HepG2 (cell line): ENCODE data around the gene METTL1. TPM values are rescaled to one million over a fixed set of nuclear protein-coding genes. Genes with fewer than 3 reads are reported as not detected.

ENCODE experiments used
- ATF2 ChIP-seq: sonication (generic); formaldehyde crosslinking; IDR thresholded peaks from 2 replicates; pipeline ENCODE4 v1.4.0; 2020; ENCODE audit warnings: missing genetic modification reagents
- FOXC1 ChIP-seq: sonication (generic); formaldehyde crosslinking; IDR thresholded peaks from 2 replicates; pipeline ENCODE4 v1.8.0; 2022; ENCODE audit warnings: mild to moderate bottlenecking, missing genetic modification reagents, borderline replicate concordance
- GLMP ChIP-seq: sonication (generic); formaldehyde crosslinking; IDR thresholded peaks from 2 replicates; pipeline ENCODE4 v1.9.0; 2021; ENCODE audit warnings: missing genetic modification reagents, mild to moderate bottlenecking, borderline replicate concordance
- MED1 ChIP-seq: sonication (generic); formaldehyde crosslinking; IDR thresholded peaks from 2 replicates; pipeline ENCODE4 v1.4.0; 2020; ENCODE audit warnings: missing genetic modification reagents
- MIER3 ChIP-seq: IDR thresholded peaks from 2 replicates; pipeline ENCODE4 v1.6.1; 2016; ENCODE audit warnings: missing compliant biosample characterization, borderline replicate concordance
- MNT ChIP-seq: fragments of 450-650 bp; IDR thresholded peaks from 2 replicates; pipeline ENCODE4 v1.6.1; 2016
- NCOR1 ChIP-seq: fragments of 200-600 bp; sonication (generic); IDR thresholded peaks from 2 replicates; pipeline ENCODE4 v1.7.0; 2017; ENCODE audit warnings: antibody characterized with exemption, low read length, borderline replicate concordance
- PLRG1 ChIP-seq: fragments of 450-650 bp; conservative IDR thresholded peaks from 2 replicates; pipeline ENCODE4 v1.6.1; 2016
- POGK ChIP-seq: sonication (generic); formaldehyde crosslinking; conservative IDR thresholded peaks from 2 replicates; pipeline ENCODE4 v1.8.0; 2022; ENCODE audit warnings: mild to moderate bottlenecking, moderate library complexity, missing genetic modification reagents
- SIN3A ChIP-seq: IDR thresholded peaks from 2 replicates; pipeline ENCODE4 v1.6.1; 2011; ENCODE audit warnings: low read depth, mild to moderate bottlenecking, control low read depth, low read length, borderline replicate concordance
- SNAI1 ChIP-seq: sonication (generic); formaldehyde crosslinking; IDR thresholded peaks from 2 replicates; pipeline ENCODE4 v1.5.0; 2020; ENCODE audit warnings: mild to moderate bottlenecking, missing genetic modification reagents, borderline replicate concordance
- TOPORS ChIP-seq: sonication (generic); formaldehyde crosslinking; IDR thresholded peaks from 2 replicates; pipeline ENCODE4 v1.8.0; 2023; ENCODE audit warnings: mild to moderate bottlenecking, missing genetic modification reagents
- ZBTB37 ChIP-seq: sonication (generic); formaldehyde crosslinking; IDR thresholded peaks from 2 replicates; pipeline ENCODE4 v1.4.0; 2020; ENCODE audit warnings: mild to moderate bottlenecking, missing genetic modification reagents
- ZNF160 ChIP-seq: sonication (generic); formaldehyde crosslinking; IDR thresholded peaks from 2 replicates; pipeline ENCODE4 v1.8.0; 2022; ENCODE audit warnings: mild to moderate bottlenecking, inconsistent platforms, missing genetic modification reagents
- ZNF253 ChIP-seq: sonication (generic); formaldehyde crosslinking; IDR thresholded peaks from 2 replicates; pipeline ENCODE4 v1.8.0; 2022; ENCODE audit warnings: mild to moderate bottlenecking, missing genetic modification reagents, borderline replicate concordance
- ZNF383 ChIP-seq: sonication (generic); formaldehyde crosslinking; IDR thresholded peaks from 2 replicates; pipeline ENCODE4 v1.4.0; 2020; ENCODE audit warnings: missing genetic modification reagents, mild to moderate bottlenecking, borderline replicate concordance
- ZNF614 ChIP-seq: IDR thresholded peaks from 2 replicates; pipeline ENCODE4 v1.6.1; 2018; ENCODE audit warnings: missing biosample characterization, missing genetic modification reagents, inconsistent platforms, borderline replicate concordance
- ZNF850 ChIP-seq: sonication (generic); formaldehyde crosslinking; conservative IDR thresholded peaks from 2 replicates; pipeline ENCODE4 v1.9.0; 2021; ENCODE audit warnings: mild to moderate bottlenecking, missing genetic modification reagents
- ZSCAN12 ChIP-seq: sonication (generic); formaldehyde crosslinking; IDR thresholded peaks from 2 replicates; pipeline ENCODE4 v1.9.0; 2021; ENCODE audit warnings: mild to moderate bottlenecking, missing genetic modification reagents
- ZSCAN22 ChIP-seq: sonication (generic); formaldehyde crosslinking; IDR thresholded peaks from 2 replicates; pipeline ENCODE4 v1.4.0; 2020; ENCODE audit warnings: mild to moderate bottlenecking, missing genetic modification reagents
- polyA plus RNA-seq, 8 experiments: library from polyadenylated mRNA; depleted of rRNA in 3 of 8; stranded (reverse) in 7 of 8; unstranded in 1 of 8; fragments of >200 nt; fragmentation: Illumina TruSeq in 4 of 8; extraction: Trizol in 4 of 8; gene quantifications; 2 replicates each; pipeline versions ENCODE4 v1.2.1 to v1.2.3, GENCODE V29; 2011 to 2016; ENCODE audit warnings: low read depth in 4 of 8, missing spikeins in 1 of 8, mixed read lengths in 1 of 8; ENCODE audit not compliant: insufficient read depth in 1 of 8
- total RNA-seq, 5 experiments: library from RNA; depleted of rRNA; stranded (reverse); fragments of >200 nt; fragmentation: Illumina TruSeq; extraction: Trizol; gene quantifications; 2 replicates each; pipeline ENCODE4 v1.2.3, GENCODE V29; 2016; ENCODE audit warnings: low read depth in 1 of 5

Gene METTL1
- total and polyA plus RNA-seq, 2 of the 13 experiments (the other 11 are each of a cell fraction or from before 2014, with no cell fraction given), result 34.7 to 36.9 TPM

GRCh38 chr12:57782608-57783465, 10.9 kb upstream of the METTL1 start, which contains the start of gene TSFM (continued):
- TF ChIP-seq SIN3A (peak; percentile 90), ZNF253 (CRISPR knock-in tag) (0 out of 2 replicates have a peak, but pooled peaks have one; percentile 21), SNAI1 (CRISPR knock-in tag) (peak; percentile 34; the same call in 1 of the 2 replicates), ZSCAN12 (no peak), ZNF160 (0 out of 2 replicates have a peak, but pooled peaks have one; percentile 58), TOPORS (CRISPR knock-in tag) (no peak), ZSCAN22 (CRISPR knock-in tag) (no peak), MNT (peak; percentile 48), MIER3 (CRISPR knock-in tag) (peak; percentile 87; the same call in 1 of the 2 replicates), POGK (CRISPR knock-in tag) (peak; percentile 91), GLMP (CRISPR knock-in tag) (no peak; the same call in 1 of the 2 replicates), ATF2 (CRISPR knock-in tag) (peak; percentile 85), PLRG1 (no peak), ZBTB37 (no peak), ZNF614 (CRISPR knock-in tag) (peak; percentile 95), ZNF850 (CRISPR knock-in tag) (no peak), MED1 (CRISPR knock-in tag) (peak; percentile 83), FOXC1 (CRISPR knock-in tag) (peak; percentile 85; the same call in 1 of the 2 replicates), NCOR1 (no peak), ZNF383 (CRISPR knock-in tag) (no peak)
